HCT116 (cell line): Measurements from ENCODE around the gene CACNA1F.

Experiments
- ATF3 ChIP-seq: IDR thresholded peaks from 2 replicates; pipeline ENCODE4 v1.6.1; 2012
- CTCF ChIP-seq, 3 experiments: fragments of 200-600 bp in 1 of 3; sonication (generic) in 1 of 3; IDR thresholded peaks in 2 of 3; conservative IDR thresholded peaks in 1 of 3; 2 replicates each; pipeline ENCODE4 v1.5.1; 2012 to 2017; ENCODE audit warnings: low read depth in 2 of 3, low read length in 2 of 3, antibody characterized with exemption in 1 of 3, borderline replicate concordance in 1 of 3, control low read depth in 1 of 3, mild to moderate bottlenecking in 1 of 3, mixed read lengths in 1 of 3, mixed run types in 1 of 3, moderate library complexity in 1 of 3; ENCODE audit not compliant: insufficient read depth in 1 of 3
- EGR1 ChIP-seq: IDR thresholded peaks from 2 replicates; pipeline ENCODE4 v1.6.1; 2012; ENCODE audit warnings: low read depth
- EZH2 ChIP-seq: fragments of 200-600 bp; sonication (generic); IDR thresholded peaks from 2 replicates; pipeline ENCODE4 v1.6.1; 2017; ENCODE audit warnings: antibody characterized with exemption, mixed run types
- POLR2A ChIP-seq: IDR thresholded peaks from 2 replicates; pipeline ENCODE4 v1.7.0; 2011; ENCODE audit warnings: borderline replicate concordance; ENCODE audit not compliant: insufficient read depth, insufficient read length; ENCODE audit errors: extremely low read depth
- RAD21 ChIP-seq: IDR thresholded peaks from 2 replicates; pipeline ENCODE4 v1.6.1; 2012; ENCODE audit warnings: low read depth, mild to moderate bottlenecking
- SP1 ChIP-seq: IDR thresholded peaks from 2 replicates; pipeline ENCODE4 v1.6.1; 2012; ENCODE audit warnings: low read depth
- ZFX ChIP-seq: fragments of 450-650 bp; IDR thresholded peaks from 2 replicates; pipeline ENCODE4 v1.6.1; 2017

GRCh38 chrX:49209434-49210251 lies 23.5 kb downstream of the CACNA1F start:
- TF ChIP-seq ATF3, result no peak
- TF ChIP-seq POLR2A, result no peak
- TF ChIP-seq RAD21, result no peak
- no peak for TF ChIP-seq CTCF (IDR thresholded peaks at IDR 0.05 in 2 of 3, conservative IDR thresholded peaks at IDR 0.05 in 1 of 3; ENCODE audit: borderline replicate concordance in 1 of 3, insufficient read depth in 1 of 3, low read depth in 2 of 3, low read length in 2 of 3)
- TF ChIP-seq EZH2, result no peak
- TF ChIP-seq SP1, result no peak
- TF ChIP-seq ZFX, result no peak
- TF ChIP-seq EGR1, result no peak
